OCI-M1 (cell line): ENCODE data around the gene FABP3.

ENCODE experiments used
- DNase-seq: peaks from one replicate; lab custom pipeline; 2025; lab: John Stamatoyannopoulos, UW

FABP3 gene

DNA sequence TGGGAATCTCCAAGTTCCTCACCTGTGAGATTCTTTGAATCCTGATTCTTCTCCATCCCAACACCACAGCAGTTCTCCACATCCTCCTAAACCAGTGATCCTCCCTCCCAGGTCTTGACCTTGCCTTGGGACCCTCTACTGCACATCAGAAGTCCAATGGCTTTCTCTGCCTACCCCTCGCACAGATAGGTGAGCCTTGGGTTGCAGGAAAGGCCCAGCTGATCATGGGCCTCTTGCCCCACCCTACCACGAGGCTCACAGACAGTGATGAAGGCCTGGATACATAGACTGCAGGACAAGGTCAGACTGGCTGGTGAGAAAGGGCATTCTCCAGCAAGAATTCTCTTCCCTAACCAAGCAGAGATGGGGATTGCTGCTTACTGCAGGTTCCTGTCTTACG, 825 bp downstream of the FABP3 start:
- DNase-seq, result no peak

GRCh38 chr1:31371121-31371959, 1.5 kb downstream of the FABP3 start:
- peak; percentile 12 for DNase-seq

GRCh38 chr1:31370565-31370964, 2.3 kb downstream of the FABP3 start:
- no peak for DNase-seq

GRCh38 chr1:31370021-31370420, 2.9 kb downstream of the FABP3 start:
- DNase-seq, result no peak

GRCh38 chr1:31368611-31369107, 4.2 kb downstream of the FABP3 start:
- DNase-seq, result peak; percentile 11

DNA sequence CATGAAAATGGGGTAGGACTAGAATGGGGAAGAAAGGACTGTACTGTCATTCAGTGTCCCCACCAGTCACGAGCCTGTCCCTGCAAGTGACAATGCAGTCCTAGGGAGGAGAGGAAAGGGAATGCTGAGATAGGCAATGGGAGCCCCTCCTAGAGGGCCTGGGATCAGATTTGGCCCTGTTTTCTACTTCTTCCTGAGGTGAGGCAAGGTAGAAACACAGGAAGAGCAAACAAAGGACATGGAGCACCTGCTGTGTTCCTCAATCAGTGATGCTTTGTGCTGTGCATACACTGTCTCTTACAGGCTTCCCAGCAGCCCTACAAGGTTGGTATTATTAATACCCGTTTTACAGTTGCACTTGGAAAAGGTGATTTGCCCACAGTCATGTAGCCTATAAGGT, 6.1 kb downstream of the FABP3 start:
- no peak for DNase-seq

- DNase-seq, result no peak
Observed at GRCh38 chr1:31364561-31365250, 8.2 kb downstream of the FABP3 start.

DNA sequence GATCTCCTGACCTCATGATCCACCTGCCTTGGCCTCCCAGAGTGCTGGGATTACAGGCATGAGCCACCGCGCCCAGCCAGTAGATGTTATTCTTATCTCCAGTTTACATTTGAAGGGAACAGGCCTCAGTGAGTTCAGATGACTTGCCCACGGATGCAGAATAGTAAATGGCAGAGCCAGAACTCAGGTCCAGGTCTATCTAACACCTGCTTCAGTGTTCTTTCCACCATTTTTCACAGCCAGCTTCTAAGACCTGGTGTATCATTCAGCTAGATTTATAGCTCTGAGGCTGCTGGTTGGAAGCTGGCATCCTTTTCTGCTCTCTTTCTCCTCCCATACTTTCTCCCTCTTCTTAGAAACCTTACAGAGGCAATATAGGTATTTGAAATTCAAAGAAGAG, 10.8 kb downstream of the FABP3 start:
- DNase-seq, result no peak

- DNase-seq, result no peak
Observed at GRCh38 chr1:31361607-31362006, 11.3 kb downstream of the FABP3 start.

DNA sequence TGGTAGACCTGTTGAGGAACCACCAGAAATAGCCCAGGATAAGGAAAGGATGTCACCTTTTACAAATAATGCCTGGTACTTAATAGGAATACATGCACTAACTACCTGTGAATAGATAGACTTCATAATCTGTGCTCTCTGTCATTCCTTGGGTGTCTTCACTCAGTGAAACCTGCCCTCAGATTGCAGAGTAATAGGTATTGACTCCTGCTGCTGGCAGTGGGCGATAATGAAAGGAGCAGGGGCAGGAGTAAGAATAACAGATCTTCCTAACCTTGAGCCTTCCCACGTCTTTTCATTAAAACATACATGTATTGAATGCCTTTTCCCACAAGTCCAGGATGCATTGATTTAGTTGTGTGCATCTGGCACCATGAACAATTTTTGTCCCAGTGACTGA, 16.4 kb downstream of the FABP3 start:
- no peak for DNase-seq

DNA sequence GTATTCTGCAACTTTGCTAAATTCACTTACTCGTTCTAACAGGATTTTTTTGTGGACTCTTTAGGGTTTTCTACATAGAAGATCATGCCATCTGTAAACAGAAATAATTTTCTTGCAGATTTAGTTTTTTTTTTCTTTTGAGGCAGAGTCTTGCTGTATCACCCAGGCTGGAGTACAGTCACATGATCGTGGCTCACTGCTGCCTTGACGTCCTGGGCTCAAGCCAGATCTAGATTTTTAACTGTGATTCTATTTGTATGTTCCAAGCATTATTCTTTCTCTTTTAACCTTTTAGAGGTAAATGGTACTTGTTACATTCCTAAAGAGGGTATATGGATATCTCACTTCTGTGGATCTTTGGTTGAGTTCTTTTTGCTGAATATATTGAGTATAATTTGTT, 18.6 kb downstream of the FABP3 start:
- DNase-seq, result peak; percentile 48

- no peak for DNase-seq
Observed at GRCh38 chr1:31348449-31348848, 24.4 kb downstream of the FABP3 start.

DNA sequence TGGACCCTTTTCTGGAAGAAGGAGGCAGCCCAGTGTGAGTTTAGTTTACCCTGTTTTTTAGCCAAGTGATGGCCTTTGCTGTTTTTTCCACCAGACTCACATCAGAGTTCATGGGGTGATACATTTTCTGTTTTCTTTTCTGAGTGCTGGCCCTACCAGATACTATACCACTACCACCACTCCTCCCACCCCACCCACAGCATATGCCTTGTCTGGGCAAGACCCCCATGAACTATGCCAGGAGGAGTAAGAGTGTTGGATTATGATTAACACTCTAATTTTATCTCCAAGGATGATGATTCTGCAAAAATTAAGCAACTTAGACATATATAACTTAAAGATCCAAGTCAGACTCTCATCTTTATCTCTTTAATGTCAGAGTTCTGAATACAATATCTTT, 26.1 kb downstream of the FABP3 start:
- no peak for DNase-seq

GRCh38 chr1:31345635-31346034, 27.2 kb downstream of the FABP3 start:
- DNase-seq, result no peak

DNA sequence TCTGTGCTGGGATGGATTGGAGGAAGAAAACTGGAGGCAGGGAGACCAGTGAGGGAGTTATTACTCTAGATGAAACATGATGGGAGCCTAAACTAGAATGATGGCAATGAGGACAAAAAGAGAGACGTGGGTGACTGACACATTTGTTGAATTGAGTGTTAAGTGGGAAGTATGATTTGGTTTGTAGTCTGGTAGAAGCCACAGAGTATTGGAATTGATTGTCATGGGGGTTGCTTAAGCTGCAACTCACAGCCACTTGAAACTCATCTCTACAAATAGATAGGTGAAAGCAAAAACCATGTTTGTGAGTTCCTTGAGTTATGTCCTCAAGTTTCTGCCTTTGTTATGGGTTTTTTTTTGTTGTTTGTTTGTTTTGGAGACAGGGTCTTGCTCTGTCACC, 28.4 kb downstream of the FABP3 start:
- DNase-seq, result no peak

DNA sequence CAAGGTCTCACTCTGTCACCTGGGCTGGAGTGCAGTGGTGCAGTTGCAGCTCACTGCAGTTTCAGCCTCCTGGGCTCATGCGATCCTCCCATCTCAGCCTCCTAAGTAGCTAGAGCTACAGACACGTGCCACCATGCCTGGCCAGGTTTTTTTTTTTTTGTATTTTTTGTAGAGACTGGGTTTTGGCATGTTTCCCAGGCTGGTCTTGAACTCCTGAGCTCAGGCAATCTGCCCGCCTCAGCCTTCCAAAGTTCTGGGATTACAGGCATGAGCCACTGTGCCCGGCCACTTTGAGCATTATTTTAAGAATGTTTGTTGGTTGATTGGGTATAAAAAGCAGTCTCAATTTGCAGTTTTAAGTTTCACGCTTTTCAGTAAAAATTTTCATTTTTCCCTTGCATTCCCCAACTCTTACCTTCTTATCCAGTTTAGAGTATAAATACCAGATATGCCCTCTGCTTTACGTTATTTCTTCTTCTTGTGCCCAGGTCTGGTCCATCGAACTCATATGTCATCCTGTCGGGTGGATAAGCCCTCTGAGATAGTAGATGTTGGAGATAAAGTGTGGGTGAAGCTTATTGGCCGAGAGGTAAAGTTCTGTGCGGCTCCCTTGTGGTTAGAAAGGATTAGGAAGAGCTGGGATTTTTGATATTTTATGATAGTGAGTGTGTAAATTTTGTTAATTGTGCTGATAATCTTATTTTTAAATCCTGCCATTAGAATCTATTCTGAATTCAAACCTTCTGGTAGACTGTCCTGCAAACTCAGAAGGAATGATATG, 36.0 kb downstream of the FABP3 start:
- DNase-seq, result no peak

DNA sequence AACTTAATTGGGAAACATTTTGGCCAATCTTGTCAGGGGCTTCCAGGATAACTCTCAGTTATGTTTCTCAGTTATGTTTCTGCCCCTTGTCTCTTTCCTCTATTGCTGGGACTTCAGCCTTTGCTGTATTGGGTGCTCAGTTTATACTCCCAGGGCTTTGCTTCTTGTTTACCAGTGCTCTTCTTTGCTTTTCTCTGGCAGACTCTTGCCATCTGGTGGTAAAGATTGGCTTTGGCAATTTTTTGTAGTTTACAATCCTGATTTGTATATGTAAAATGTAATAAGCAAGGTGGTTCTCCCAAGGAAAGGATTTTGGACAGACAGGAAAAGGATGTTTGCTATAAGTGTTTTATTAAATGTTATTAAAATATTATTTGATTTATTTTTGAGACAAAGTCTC, 37.9 kb downstream of the FABP3 start:
- DNase-seq, result peak; percentile 52

DNA sequence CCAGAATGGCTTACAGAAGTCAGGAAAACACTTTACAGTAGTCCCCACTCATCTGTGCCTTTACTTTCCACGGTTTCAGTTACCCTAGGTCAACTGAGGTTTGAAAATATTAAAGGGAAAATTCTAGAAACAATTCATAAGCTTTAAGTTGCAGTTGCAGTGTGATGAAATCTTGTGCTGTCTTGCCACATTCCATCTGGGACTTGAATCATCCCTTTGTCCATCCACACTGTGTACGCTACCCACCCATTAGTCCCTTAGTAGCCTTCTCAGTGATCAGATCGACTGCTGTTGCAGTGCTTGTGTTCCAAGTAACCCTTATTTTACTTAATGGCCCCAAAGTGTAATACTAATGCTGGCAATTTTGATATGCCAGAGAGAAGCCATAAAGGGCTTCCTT, 45.5 kb downstream of the FABP3 start:
- no peak for DNase-seq

- no peak for DNase-seq
Observed at GRCh38 chr1:31326461-31326860, 46.4 kb downstream of the FABP3 start.

- DNase-seq, result no peak
Observed at GRCh38 chr1:31324992-31325391, 47.9 kb downstream of the FABP3 start.

DNA sequence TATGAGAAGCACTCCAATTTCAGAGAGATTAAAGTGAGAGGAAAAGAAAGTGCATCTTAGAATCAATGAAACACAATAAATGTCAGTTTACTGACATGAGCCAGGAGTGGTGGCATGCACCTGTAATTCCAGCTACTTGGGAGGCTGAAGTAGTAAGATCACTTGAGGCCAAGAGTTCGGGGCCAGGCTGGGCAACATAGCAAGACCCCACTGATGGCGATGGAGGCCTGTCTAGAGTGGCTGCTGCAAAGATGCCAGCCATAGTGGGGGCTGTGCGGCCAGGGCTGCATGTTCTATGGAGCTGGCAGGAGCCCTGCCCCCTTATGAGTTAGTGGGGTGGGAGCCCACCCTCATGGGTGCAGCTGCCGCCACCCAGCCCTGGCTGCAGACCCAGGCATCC, 48.8 kb downstream of the FABP3 start:
- DNase-seq, result no peak

- DNase-seq, result no peak
Observed at GRCh38 chr1:31318146-31318545, 54.7 kb downstream of the FABP3 start.

DNA sequence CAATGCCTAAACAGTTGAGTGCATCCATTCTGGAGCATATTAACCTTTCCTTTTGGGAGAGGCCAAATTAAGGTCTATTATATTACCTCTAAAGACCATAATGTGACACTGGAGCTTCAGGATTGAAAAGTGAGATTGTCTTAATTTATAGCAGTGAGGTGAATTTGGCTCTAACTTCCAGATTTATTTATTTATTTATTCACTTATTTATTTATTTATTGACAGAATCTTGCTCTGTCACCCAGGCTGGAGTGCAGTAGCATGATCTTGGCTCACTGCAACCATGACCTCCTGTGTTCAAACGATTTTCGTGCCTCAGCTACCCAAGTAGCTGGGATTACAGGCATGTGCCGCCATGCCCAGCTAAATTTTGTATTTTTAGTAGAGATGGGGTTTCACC, 57.0 kb downstream of the FABP3 start:
- no peak for DNase-seq
